Measurements from ENCODE around the gene ADAMTS3. TPM values are rescaled to one million over a fixed set of nuclear protein-coding genes. Genes with fewer than 3 reads are reported as not detected.

Gene ADAMTS3
- total RNA-seq, 1 donor from 2014 or later: 11.0 TPM

GRCh38 chr4:72351521-72351920, 217.5 kb downstream of the ADAMTS3 start:
- H3K27ac Mint-ChIP-seq: peak overlapping the region; percentile 41
- H3K27me3 Mint-ChIP-seq (ENCODE audit: low read depth): no peaks in the 10 kb centered on the region

GRCh38 chr4:72348701-72349100, 220.3 kb downstream of the ADAMTS3 start:
- Mint-ChIP-seq H3K36me3 (no peaks in the 10 kb centered on the region), H3K4me3 (no peak overlapping the region), H3K4me1 (peaks cover 9% of the 10 kb centered on the region), H3K9me3 (no peaks in the 10 kb centered on the region), H3K27ac (no peak overlapping the region), H3K27me3 (ENCODE audit: low read depth) (no peaks in the 10 kb centered on the region)
- no peak for TF ChIP-seq CTCF (IDR thresholded peaks at IDR 0.05; ENCODE audit: unreplicated experiment)
- no peak for DNase-seq (ENCODE audit: low spot score in 2 of 2, unreplicated experiment in 2 of 2)

More at GRCh38 chr4:72351521-72351920, 217.5 kb downstream of the ADAMTS3 start:
- no peaks in the 10 kb centered on the region for H3K36me3 Mint-ChIP-seq
- no peak for DNase-seq (ENCODE audit: low spot score in 2 of 2, unreplicated experiment in 2 of 2)
- H3K4me3 Mint-ChIP-seq: no peak overlapping the region
- no peak for TF ChIP-seq CTCF (IDR thresholded peaks at IDR 0.05; ENCODE audit: unreplicated experiment)
- peaks cover 9% of the 10 kb centered on the region for H3K4me1 Mint-ChIP-seq
- H3K9me3 Mint-ChIP-seq: peaks cover 9% of the 10 kb centered on the region

- Mint-ChIP-seq H3K36me3 (no peaks in the 10 kb centered on the region), H3K4me3 (no peak overlapping the region), H3K4me1 (no peaks in the 10 kb centered on the region), H3K27me3 (ENCODE audit: low read depth) (no peaks in the 10 kb centered on the region), H3K9me3 (no peaks in the 10 kb centered on the region), H3K27ac (no peak overlapping the region)
- DNase-seq (ENCODE audit: low spot score in 2 of 2, unreplicated experiment in 2 of 2): no peak
- no peak for TF ChIP-seq CTCF (IDR thresholded peaks at IDR 0.05; ENCODE audit: unreplicated experiment)
Observed at GRCh38 chr4:72344418-72344817, 224.6 kb downstream of the ADAMTS3 start.

GRCh38 chr4:72341432-72341820, 227.6 kb downstream of the ADAMTS3 start:
- H3K27me3 Mint-ChIP-seq (ENCODE audit: low read depth): no peaks in the 10 kb centered on the region
- DNase-seq (ENCODE audit: low spot score in 2 of 2, unreplicated experiment in 2 of 2): no peak
- H3K9me3 Mint-ChIP-seq: no peaks in the 10 kb centered on the region
- H3K36me3 Mint-ChIP-seq: no peaks in the 10 kb centered on the region
- no peaks in the 10 kb centered on the region for H3K4me1 Mint-ChIP-seq
- H3K27ac Mint-ChIP-seq: no peak overlapping the region
- TF ChIP-seq CTCF (IDR thresholded peaks at IDR 0.05; ENCODE audit: unreplicated experiment): no peak
- no peak overlapping the region for H3K4me3 Mint-ChIP-seq

GRCh38 chr4:72340803-72341431, 228.1 kb downstream of the ADAMTS3 start:
- H3K27ac Mint-ChIP-seq: no peak overlapping the region

More at GRCh38 chr4:72340803-72341431, 228.1 kb downstream of the ADAMTS3 start:
- H3K9me3 Mint-ChIP-seq: no peaks in the 10 kb centered on the region
- no peaks in the 10 kb centered on the region for H3K27me3 Mint-ChIP-seq (ENCODE audit: low read depth)
- TF ChIP-seq CTCF (IDR thresholded peaks at IDR 0.05; ENCODE audit: unreplicated experiment): no peak
- no peak overlapping the region for H3K4me3 Mint-ChIP-seq
- no peak for DNase-seq (ENCODE audit: low spot score in 2 of 2, unreplicated experiment in 2 of 2)
- H3K36me3 Mint-ChIP-seq: no peaks in the 10 kb centered on the region
- no peaks in the 10 kb centered on the region for H3K4me1 Mint-ChIP-seq
